A673 (cell line): ENCODE data around the gene PGLYRP1. TPM values are rescaled to one million over a fixed set of nuclear protein-coding genes. Genes with fewer than 3 reads are reported as not detected.

Experiments
- BruUV-seq: library from RNA; stranded (reverse); fragments of 400-500 nt; replicated peaks from 2 replicates; lab custom pipeline; 2021; lab: Mats Ljungman, UMichigan
- CTCF ChIA-PET: fragments of 300-600 bp; sonication (Branson Sonifier 250); formaldehyde crosslinking; loops from one replicate; lab custom pipeline; 2022; ENCODE audit warnings: antibody characterized with exemption; lab: Charles Lee
- POLR2A ChIA-PET: fragments of 300-600 bp; sonication (Branson Sonifier 250); formaldehyde crosslinking; loops from one replicate; lab custom pipeline; 2022; ENCODE audit warnings: antibody characterized with exemption; ENCODE audit not compliant: low non-redundant PET; lab: Charles Lee
- DNase-seq: peaks from one replicate; pipeline ENCODE4 v3.0.0-alpha.2; 2015; ENCODE audit warnings: low spot score
- H3K27ac ChIP-seq: fragments of 200-600 bp; sonication (generic); 2 replicates; pipeline ENCODE4 v1.5.1; 2016; ENCODE audit warnings: mixed run types, low read depth, mild to moderate bottlenecking, mixed read lengths, antibody characterized with exemption, low read length; ENCODE audit not compliant: poor library complexity, severe bottlenecking
- H3K27me3 ChIP-seq: fragments of 200-600 bp; sonication (generic); replicated peaks from 2 replicates; pipeline ENCODE4 v1.6.1; 2017; ENCODE audit warnings: mixed run types, low read depth, mild to moderate bottlenecking, mixed read lengths, antibody characterized with exemption, low read length; ENCODE audit not compliant: insufficient read depth, poor library complexity
- H3K36me3 ChIP-seq: fragments of 200-600 bp; sonication (generic); 2 replicates; pipeline ENCODE4 v1.6.1; 2016; ENCODE audit warnings: mixed run types, mild to moderate bottlenecking, mixed read lengths, antibody characterized with exemption, low read length; ENCODE audit not compliant: insufficient read depth, poor library complexity, severe bottlenecking
- H3K4me1 ChIP-seq: fragments of 200-600 bp; sonication (generic); 2 replicates; pipeline ENCODE4 v1.6.1; 2017; ENCODE audit warnings: mixed run types, mild to moderate bottlenecking, mixed read lengths, antibody characterized with exemption, low read length; ENCODE audit not compliant: insufficient read depth, poor library complexity, severe bottlenecking
- H3K4me3 ChIP-seq: fragments of 200-600 bp; sonication (generic); 2 replicates; pipeline ENCODE4 v1.5.1; 2016; ENCODE audit warnings: low read depth, mixed run types, mild to moderate bottlenecking, mixed read lengths, low read length; ENCODE audit not compliant: poor library complexity, severe bottlenecking
- H3K9me3 ChIP-seq: fragments of 200-600 bp; sonication (generic); 2 replicates; pipeline ENCODE4 v1.6.1; 2016; ENCODE audit warnings: mixed run types, low read depth, mild to moderate bottlenecking, mixed read lengths, antibody characterized with exemption, low read length; ENCODE audit not compliant: poor library complexity, severe bottlenecking
- CTCF ChIP-seq: fragments of 300-800, 200-600 bp; sonication (generic); conservative IDR thresholded peaks from 2 replicates; pipeline ENCODE4 v1.5.1; 2017; ENCODE audit warnings: low read depth, mild to moderate bottlenecking, antibody characterized with exemption, low read length, moderate library complexity, mixed read lengths
- EZH2 ChIP-seq: fragments of 200-600 bp; sonication (generic); IDR thresholded peaks from 2 replicates; pipeline ENCODE4 v1.6.1; 2017; ENCODE audit warnings: borderline replicate concordance, low read depth, mild to moderate bottlenecking, mixed read lengths, antibody characterized with exemption, low read length; ENCODE audit not compliant: poor library complexity, severe bottlenecking
- intact Hi-C: fragments of 100-400 bp; cut with micrococcal nuclease; formaldehyde crosslinking; loops from one replicate; pipeline ENCODE4 v1.10.0; 2022; ENCODE audit not compliant: unreplicated experiment
- total RNA-seq: library from RNA; stranded (reverse); gene quantifications from 2 replicates; pipeline ENCODE4 v1.2.3, GENCODE V29; 2021

The PGLYRP1 gene
- total RNA-seq, 1 experiment from 2014 or later = not detected

- no peaks in the 10 kb centered on the region for H3K36me3 ChIP-seq
- intact Hi-C loops = no loop called here
- H3K4me3 ChIP-seq = no peak overlapping the region
- DNase-seq = no peak
- TF ChIP-seq CTCF = no peak
- TF ChIP-seq EZH2 = no peak
- H3K9me3 ChIP-seq = no peaks in the 10 kb centered on the region
- no peak overlapping the region for H3K27ac ChIP-seq
- POLR2A ChIA-PET = no interaction called here
- CTCF ChIA-PET = no interaction called here
- H3K27me3 ChIP-seq = peaks cover 4% of the 10 kb centered on the region
- no peaks in the 10 kb centered on the region for H3K4me1 ChIP-seq
- BruUV-seq = no TSS peak
Measured at GRCh38 chr19:45981350-45981749, 41.5 kb downstream of the PGLYRP1 start.

GRCh38 chr19:45978156-45978555 lies 44.7 kb downstream of the PGLYRP1 start:
- ChIA-PET POLR2A (no interaction called here), CTCF (no interaction called here)
- intact Hi-C loops = no loop called here
- Histone ChIP-seq H3K4me1 (no peaks in the 10 kb centered on the region), H3K9me3 (no peaks in the 10 kb centered on the region), H3K4me3 (no peak overlapping the region), H3K27me3 (peaks cover 13% of the 10 kb centered on the region), H3K27ac (no peak overlapping the region), H3K36me3 (no peaks in the 10 kb centered on the region)
- no peak for TF ChIP-seq EZH2
- no peak for TF ChIP-seq CTCF
- no peak for DNase-seq
- BruUV-seq = no TSS peak

- Histone ChIP-seq H3K27me3 (peaks cover 32% of the 10 kb centered on the region), H3K27ac (no peak overlapping the region), H3K9me3 (no peaks in the 10 kb centered on the region), H3K4me3 (no peak overlapping the region), H3K4me1 (no peaks in the 10 kb centered on the region), H3K36me3 (no peaks in the 10 kb centered on the region)
- peak; percentile 31 for DNase-seq
- ChIA-PET CTCF (no interaction called here), POLR2A (no interaction called here)
- no peak for TF ChIP-seq CTCF
- intact Hi-C loops = no loop called here
- no TSS peak for BruUV-seq
Measured at GRCh38 chr19:45976178-45976577, 46.7 kb downstream of the PGLYRP1 start.
